Neural crest cell (in vitro differentiated cells): ENCODE measurements around the gene RCHY1. TPM values are rescaled to one million over a fixed set of nuclear protein-coding genes. Genes with fewer than 3 reads are reported as not detected.
"Not testable (repeated sequence)": the region's sequence is repeated elsewhere in the genome, so short reads cannot be mapped to it uniquely, and the experiment has no call there.

Experiments
- DNase-seq: peaks from one replicate; pipeline ENCODE4 v3.0.0; 2021; ENCODE audit warnings: low read depth, mixed read lengths, low spot score
- H3K27ac Mint-ChIP-seq: one replicate; pipeline ENCODE4 v1.8.0; 2021; ENCODE audit warnings: mild to moderate bottlenecking, mixed read lengths; ENCODE audit not compliant: unreplicated experiment
- H3K27me3 Mint-ChIP-seq: 2 replicates; pipeline ENCODE4 v1.8.0; 2021; ENCODE audit warnings: low read depth, mild to moderate bottlenecking, mixed read lengths
- H3K36me3 Mint-ChIP-seq: 2 replicates; pipeline ENCODE4 v1.8.0; 2021; ENCODE audit warnings: low read depth, mild to moderate bottlenecking, mixed read lengths
- H3K4me1 Mint-ChIP-seq: 2 replicates; pipeline ENCODE4 v1.8.0; 2021; ENCODE audit warnings: mixed read lengths
- H3K4me3 Mint-ChIP-seq: one replicate; pipeline ENCODE4 v1.8.0; 2021; ENCODE audit warnings: mild to moderate bottlenecking, mixed read lengths
- H3K9me3 Mint-ChIP-seq: 2 replicates; pipeline ENCODE4 v1.8.0; 2021; ENCODE audit warnings: mixed read lengths
- total RNA-seq: library from RNA; stranded (reverse); gene quantifications from 2 replicates; pipeline ENCODE4 v1.2.1, GENCODE V29; 2021
- TF ChIP-seq, protein P1 (sequence below): fragments of 200-600 bp; sonication (generic); conservative IDR thresholded peaks from 2 replicates; pipeline ENCODE4 v1.5.0; 2021; ENCODE audit warnings: antibody characterized with exemption, mild to moderate bottlenecking

RCHY1 gene
- total RNA-seq, 1 donor from 2014 or later: 32.6 TPM

DNA sequence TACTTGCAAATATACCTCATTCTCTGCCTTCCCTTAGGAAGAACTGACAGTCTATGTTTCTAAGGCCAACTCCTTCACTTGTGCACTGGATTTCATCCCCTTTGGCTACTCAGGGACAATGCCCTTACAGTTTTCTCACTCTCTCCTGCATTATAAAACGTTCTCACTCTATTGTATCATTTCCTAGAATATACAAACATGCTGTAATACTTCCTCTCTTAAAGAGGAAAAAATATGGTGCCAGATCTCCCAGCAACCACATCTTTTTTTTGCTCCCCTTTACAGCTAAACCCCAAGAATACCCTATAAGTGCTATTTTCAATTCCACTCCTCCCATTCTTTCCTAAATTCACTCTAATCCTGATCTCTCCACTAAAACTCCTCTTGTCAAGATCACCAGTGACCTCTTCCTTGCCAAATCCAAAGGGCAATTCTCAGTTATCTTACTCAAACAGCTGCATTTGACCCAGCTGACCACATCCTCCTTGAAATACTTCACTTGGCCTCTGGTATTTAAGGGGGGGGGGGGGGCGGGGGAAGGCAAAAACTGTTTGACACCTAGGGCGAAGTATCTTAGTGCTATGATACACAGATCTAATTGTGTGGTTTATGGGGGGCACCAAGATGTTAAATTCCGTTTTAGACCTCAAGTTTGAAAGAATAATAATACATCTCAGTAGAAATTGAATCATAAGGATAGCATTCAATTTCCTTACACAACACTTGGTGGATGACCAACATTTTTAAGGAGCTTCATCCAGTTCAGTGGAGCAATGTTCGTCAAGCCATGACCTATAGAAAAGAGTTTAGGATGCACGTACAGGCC lies 1.6 kb downstream of the RCHY1 start:
- Mint-ChIP-seq H3K27ac (no peak overlapping the region), H3K9me3 (peaks cover 4% of the 10 kb centered on the region), H3K4me3 (no peak overlapping the region), H3K27me3 (no peaks in the 10 kb centered on the region), H3K36me3 (peaks cover 22% of the 10 kb centered on the region), H3K4me1 (peaks cover 30% of the 10 kb centered on the region)
- no peak for DNase-seq
- TF ChIP-seq, protein P1, sequence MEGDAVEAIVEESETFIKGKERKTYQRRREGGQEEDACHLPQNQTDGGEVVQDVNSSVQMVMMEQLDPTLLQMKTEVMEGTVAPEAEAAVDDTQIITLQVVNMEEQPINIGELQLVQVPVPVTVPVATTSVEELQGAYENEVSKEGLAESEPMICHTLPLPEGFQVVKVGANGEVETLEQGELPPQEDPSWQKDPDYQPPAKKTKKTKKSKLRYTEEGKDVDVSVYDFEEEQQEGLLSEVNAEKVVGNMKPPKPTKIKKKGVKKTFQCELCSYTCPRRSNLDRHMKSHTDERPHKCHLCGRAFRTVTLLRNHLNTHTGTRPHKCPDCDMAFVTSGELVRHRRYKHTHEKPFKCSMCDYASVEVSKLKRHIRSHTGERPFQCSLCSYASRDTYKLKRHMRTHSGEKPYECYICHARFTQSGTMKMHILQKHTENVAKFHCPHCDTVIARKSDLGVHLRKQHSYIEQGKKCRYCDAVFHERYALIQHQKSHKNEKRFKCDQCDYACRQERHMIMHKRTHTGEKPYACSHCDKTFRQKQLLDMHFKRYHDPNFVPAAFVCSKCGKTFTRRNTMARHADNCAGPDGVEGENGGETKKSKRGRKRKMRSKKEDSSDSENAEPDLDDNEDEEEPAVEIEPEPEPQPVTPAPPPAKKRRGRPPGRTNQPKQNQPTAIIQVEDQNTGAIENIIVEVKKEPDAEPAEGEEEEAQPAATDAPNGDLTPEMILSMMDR: no peak

DNA sequence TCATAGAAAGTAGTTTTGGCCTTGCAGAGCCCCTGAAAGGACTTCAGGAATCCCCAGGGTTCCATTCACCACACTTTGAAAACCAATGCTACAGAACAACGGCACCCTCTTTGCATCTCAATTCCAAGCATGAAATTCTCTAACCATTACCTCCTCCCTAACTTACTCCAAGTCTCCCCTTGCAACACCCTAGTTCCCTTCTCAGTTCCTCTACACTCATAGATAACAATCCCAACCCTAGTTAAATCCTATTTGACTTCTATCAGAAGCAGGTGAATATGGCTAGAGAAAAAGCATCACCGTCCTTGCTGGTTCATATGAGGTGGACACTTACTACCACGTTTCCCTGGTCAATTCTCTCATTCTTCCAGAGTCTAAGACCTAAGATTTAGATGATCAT lies 2.4 kb downstream of the RCHY1 start:
- Mint-ChIP-seq H3K9me3 (peaks cover 4% of the 10 kb centered on the region), H3K4me1 (peaks cover 27% of the 10 kb centered on the region), H3K36me3 (peaks cover 19% of the 10 kb centered on the region), H3K27ac (no peak overlapping the region), H3K4me3 (no peak overlapping the region), H3K27me3 (no peaks in the 10 kb centered on the region)
- TF ChIP-seq, protein P1: no peak
- no peak for DNase-seq

DNA sequence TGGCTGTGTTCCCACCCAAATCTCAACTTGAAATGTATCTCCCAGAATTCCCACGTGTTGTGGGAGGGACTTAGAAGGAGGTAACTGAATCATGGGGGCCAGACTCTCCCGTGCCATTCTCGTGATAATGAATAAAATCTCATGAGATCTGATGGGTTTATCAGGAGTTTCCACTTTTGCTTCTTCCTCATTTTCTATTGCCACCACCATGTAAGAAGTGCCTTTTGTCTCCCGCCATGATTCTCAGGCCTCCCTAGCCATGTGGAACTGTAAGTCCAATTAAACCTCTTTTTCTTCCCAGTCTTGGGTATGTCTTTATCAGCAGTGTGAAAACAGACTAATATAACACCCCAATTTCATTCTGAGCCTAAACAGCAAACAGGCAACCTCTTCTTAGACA lies 4.6 kb downstream of the RCHY1 start:
- H3K9me3 Mint-ChIP-seq, H3K27me3 Mint-ChIP-seq, H3K4me3 Mint-ChIP-seq, H3K27ac Mint-ChIP-seq, DNase-seq: not testable (repeated sequence)
- peaks cover 18% of the 10 kb centered on the region for H3K4me1 Mint-ChIP-seq
- H3K36me3 Mint-ChIP-seq: peaks cover 21% of the 10 kb centered on the region

DNA sequence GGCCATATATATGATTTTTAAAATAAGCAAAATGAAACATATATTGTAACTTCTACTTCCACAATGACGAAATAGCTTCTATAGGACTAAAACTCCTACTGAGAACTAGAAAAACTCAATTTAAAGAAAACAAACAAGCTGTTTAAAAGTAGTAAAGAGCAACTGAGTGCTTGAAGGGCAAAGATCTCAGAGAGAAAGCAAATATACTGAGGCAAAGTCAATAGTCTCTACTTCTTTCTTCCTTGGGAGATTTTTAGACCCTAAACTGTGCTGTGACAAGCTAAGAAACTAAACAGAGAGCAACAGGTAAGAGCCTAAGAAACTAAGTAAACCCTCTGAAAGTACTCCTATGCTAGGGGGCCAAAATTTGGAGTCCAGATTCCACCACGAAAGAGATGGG lies 8.6 kb downstream of the RCHY1 start:
- Mint-ChIP-seq H3K27me3 (no peaks in the 10 kb centered on the region), H3K9me3 (peaks cover 4% of the 10 kb centered on the region), H3K4me1 (peaks cover 10% of the 10 kb centered on the region), H3K27ac (no peak overlapping the region), H3K4me3 (no peak overlapping the region), H3K36me3 (peaks cover 24% of the 10 kb centered on the region)
- no peak for DNase-seq
- TF ChIP-seq, protein P1: no peak

DNA sequence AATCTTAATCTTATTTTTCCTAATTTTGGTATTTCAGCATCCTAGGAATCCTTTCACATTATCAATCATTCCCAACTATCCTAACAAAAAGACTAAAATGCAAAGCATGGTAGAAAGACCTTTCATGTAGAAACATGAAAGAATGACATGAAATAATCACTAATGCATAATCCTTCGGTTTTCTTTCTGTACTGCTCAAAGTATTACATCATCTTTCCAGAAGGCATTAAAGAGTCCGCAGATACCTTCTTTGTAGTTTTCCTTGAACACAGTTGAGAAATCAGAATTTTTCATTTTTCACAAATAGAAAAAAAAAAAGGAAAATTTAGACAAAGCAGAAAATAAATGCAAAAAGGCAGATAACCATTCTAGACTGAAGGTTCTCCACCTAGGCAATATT lies 11.5 kb downstream of the RCHY1 start:
- H3K9me3 Mint-ChIP-seq: peaks cover 6% of the 10 kb centered on the region
- H3K4me3 Mint-ChIP-seq: no peak overlapping the region
- no peaks in the 10 kb centered on the region for H3K27me3 Mint-ChIP-seq
- no peak overlapping the region for H3K27ac Mint-ChIP-seq
- TF ChIP-seq, protein P1: no peak
- no peak for DNase-seq
- no peaks in the 10 kb centered on the region for H3K4me1 Mint-ChIP-seq
- H3K36me3 Mint-ChIP-seq: peaks cover 37% of the 10 kb centered on the region

DNA sequence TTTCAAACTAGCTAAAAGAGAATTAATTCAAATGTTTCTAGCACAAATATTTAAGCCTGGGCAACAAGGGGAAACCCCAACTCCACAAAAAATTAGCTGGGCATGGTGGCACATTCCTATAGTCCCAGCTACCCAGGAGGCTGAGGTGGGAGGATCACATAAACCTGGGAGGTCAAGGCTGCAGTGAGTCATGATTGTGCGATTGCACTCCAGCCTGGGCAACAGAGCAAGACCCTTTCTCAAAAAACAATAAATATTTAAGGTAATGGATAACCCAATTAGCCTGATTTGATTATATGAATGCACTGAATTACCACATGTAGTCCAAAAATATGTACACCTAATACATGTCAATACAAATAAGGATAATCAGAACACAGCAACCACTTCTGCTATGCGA lies 14.3 kb downstream of the RCHY1 start:
- H3K27ac Mint-ChIP-seq: no peak overlapping the region
- H3K27me3 Mint-ChIP-seq: no peaks in the 10 kb centered on the region
- H3K36me3 Mint-ChIP-seq: peaks cover 39% of the 10 kb centered on the region
- H3K4me3 Mint-ChIP-seq: no peak overlapping the region
- H3K4me1 Mint-ChIP-seq: no peaks in the 10 kb centered on the region
- TF ChIP-seq, protein P1: no peak
- H3K9me3 Mint-ChIP-seq: peaks cover 6% of the 10 kb centered on the region
- no peak for DNase-seq
